GM12873 (cell line): ENCODE results near the gene SLC9A7.

Experiments used
- CTCF ChIP-seq: IDR thresholded peaks from 2 replicates; pipeline ENCODE4 v1.5.1; 2012; ENCODE audit warnings: low read depth, mild to moderate bottlenecking, moderate library complexity, low read length, control low read depth; ENCODE audit not compliant: insufficient read depth; ENCODE audit errors: missing control alignments

SLC9A7 gene

GRCh38 chrX:46573331-46573891 lies 185.5 kb downstream of the SLC9A7 start, which contains the start of gene CHST7:
Gene CHST7 (plus strand): TSS chrX:46573765. CDS start chrX:46573932, 167 bp downstream.
- peak; percentile 3 for TF ChIP-seq CTCF

DNA sequence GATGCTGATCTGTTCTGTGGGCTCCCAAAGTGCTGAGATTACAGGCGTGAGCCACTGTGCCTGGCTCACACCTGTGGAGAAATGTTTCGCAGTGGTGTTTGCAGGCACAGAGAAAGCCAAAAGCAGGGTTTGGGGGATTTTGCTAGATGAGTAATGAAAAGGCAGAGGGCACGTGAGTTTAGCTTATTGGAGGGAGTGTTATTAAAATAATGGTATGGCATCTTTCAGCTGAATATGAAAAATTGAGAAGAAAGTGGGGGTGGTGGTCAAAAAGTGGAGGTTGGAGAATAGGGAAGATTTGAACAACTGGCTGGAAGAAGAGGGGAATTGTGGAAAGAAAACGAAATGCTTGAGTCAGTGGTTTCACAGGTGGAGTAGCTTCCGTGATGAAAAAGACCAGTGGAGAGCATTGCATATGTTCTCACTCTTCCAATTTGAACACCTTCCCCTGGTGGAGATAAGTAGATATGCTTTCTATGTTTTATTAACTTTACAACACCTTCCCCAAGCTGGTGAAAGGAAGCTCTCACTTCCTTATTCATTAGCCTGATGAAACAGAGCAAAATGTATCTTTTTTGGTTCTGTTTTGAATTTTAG lies 186.5 kb downstream of the SLC9A7 start:
- TF ChIP-seq CTCF, result peak; percentile 52

- TF ChIP-seq CTCF, result no peak
Observed at GRCh38 chrX:46571423-46572339, 187.2 kb downstream of the SLC9A7 start.

DNA sequence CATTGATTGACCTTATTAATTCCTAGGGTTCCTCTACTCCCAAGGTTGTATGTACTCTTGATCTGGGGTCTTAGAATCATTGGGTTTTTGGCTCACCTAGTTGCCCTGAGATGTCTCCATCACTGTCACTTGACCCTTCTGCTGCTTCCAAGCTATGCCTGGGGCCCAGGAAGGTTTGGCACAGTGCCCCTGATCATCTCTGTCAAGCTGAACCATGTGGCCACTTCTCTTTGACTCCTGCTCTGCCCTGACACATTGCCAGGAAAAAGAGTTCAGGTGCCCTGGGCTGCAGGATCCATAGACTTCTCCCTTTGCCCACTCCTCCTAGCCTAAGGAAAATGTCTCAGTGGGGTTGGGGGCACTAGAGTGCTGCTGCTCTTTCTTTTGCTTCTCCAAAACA lies 189.3 kb downstream of the SLC9A7 start:
- no peak for TF ChIP-seq CTCF

GRCh38 chrX:46567388-46567787 lies 191.5 kb downstream of the SLC9A7 start:
- no peak for TF ChIP-seq CTCF

DNA sequence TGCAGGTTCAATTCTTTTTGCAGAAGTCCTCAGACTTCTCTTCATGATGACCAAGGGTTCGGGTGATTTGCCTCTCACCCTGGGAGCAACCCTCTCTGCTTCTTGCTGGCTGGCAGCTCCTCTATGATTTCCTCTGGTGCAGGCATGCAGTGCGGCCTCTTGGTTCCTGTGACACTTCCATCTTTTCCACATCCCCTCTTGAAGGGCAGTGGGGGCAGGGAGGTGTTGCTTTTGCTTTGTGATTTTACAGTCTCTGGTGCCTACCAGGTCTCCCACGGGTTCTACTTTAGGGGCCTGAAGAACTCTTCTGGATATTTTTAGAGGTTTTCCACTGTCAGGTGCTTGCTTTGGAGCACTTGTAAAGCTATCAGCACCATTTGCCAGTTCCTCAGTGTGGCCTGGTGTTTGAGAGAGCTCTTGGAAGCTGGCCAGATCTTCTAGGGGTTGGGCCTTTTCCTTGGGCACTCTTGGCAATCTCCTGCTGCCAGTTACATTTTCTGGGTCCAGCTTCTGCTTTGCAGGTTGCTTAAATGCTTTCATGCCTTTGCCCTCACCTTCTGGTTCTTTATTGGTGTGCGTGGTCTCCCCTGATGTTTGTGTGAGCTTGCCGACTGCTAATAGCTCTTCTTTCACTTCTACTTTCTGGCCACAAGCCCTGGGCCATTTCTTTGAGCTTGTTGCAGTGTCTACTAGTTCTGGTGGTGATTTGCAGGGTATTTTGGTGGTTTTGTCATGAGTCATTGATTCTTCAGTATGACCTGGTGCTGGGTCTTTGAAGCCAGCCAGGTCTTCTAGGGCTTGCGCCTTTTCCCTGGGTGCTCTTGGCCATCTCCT lies 196.9 kb downstream of the SLC9A7 start:
- TF ChIP-seq CTCF, result no peak

DNA sequence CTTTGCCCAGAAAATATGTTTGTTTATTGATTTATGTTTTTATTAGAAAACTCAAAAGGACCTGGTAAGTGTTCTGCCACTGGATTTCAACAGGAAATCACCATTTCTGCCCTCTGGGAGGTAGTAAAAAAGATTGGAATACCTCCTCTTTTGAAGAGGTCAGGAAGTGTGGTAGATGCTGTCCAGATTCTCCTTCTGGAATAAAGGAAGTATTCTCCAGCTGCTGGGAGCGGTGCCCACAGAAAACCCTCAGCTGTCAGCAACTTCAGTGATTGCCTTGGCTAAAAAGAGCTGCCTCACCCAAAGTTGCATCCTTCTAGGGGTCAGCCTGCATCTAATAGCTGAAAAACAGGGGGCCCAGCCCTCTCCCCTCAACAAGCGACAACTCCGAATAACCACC lies 199.9 kb downstream of the SLC9A7 start:
- TF ChIP-seq CTCF, result no peak
